PC-9 (cell line): Measurements from ENCODE around the gene SBSN. TPM values are rescaled to one million over a fixed set of nuclear protein-coding genes. Genes with fewer than 3 reads are reported as not detected.

Experiments
- BruUV-seq: library from RNA; stranded (reverse); fragments of 400-500 nt; replicated peaks from 2 replicates; lab custom pipeline; 2021; lab: Mats Ljungman, UMichigan
- CTCF ChIA-PET: fragments of 300-600 bp; sonication (Branson Sonifier 250); formaldehyde crosslinking; loops from one replicate; lab custom pipeline; 2022; ENCODE audit warnings: antibody characterized with exemption; lab: Charles Lee
- POLR2A ChIA-PET: fragments of 300-600 bp; sonication (Branson Sonifier 250); formaldehyde crosslinking; loops from one replicate; lab custom pipeline; 2022; ENCODE audit warnings: antibody characterized with exemption; ENCODE audit not compliant: unreplicated experiment; lab: Charles Lee
- DNase-seq, 2 experiments: peaks; one replicate each; pipeline versions ENCODE4 v3.0.0 to v3.0.0-alpha.2; 2015 to 2022; ENCODE audit warnings: mixed read lengths in 1 of 2
- H2AFZ ChIP-seq: fragments of 200-600 bp; sonication (generic); 2 replicates; pipeline ENCODE4 v1.8.1; 2017; ENCODE audit warnings: antibody characterized with exemption
- H3F3A ChIP-seq: fragments of 200-600 bp; sonication (generic); 2 replicates; pipeline ENCODE4 v1.8.1; 2017; ENCODE audit warnings: antibody characterized with exemption, mild to moderate bottlenecking, low read depth; ENCODE audit not compliant: insufficient read depth
- H3K27ac ChIP-seq: fragments of 200-600 bp; sonication (generic); 2 replicates; pipeline ENCODE4 v1.6.1; 2016; ENCODE audit warnings: mixed run types
- H3K27me3 ChIP-seq: fragments of 200-600 bp; sonication (generic); 2 replicates; pipeline ENCODE4 v1.6.1; 2016; ENCODE audit warnings: low read depth, mixed run types; ENCODE audit not compliant: insufficient read depth
- H3K36me3 ChIP-seq: fragments of 200-600 bp; sonication (generic); 2 replicates; pipeline ENCODE4 v1.6.1; 2016; ENCODE audit warnings: low read depth, mixed run types
- H3K4me1 ChIP-seq: fragments of 200-600 bp; sonication (generic); replicated peaks from 2 replicates; pipeline ENCODE4 v1.6.1; 2016; ENCODE audit warnings: mixed run types; ENCODE audit not compliant: insufficient read depth
- H3K4me2 ChIP-seq: fragments of 200-600 bp; sonication (generic); 2 replicates; pipeline ENCODE4 v1.6.1; 2017; ENCODE audit warnings: mixed run types
- H3K4me3 ChIP-seq: fragments of 200-600 bp; sonication (generic); 2 replicates; pipeline ENCODE4 v1.6.1; 2016; ENCODE audit warnings: mixed run types
- H3K79me2 ChIP-seq: fragments of 200-600 bp; sonication (generic); 2 replicates; pipeline ENCODE4 v1.6.1; 2017; ENCODE audit warnings: low read depth, mixed run types
- H3K9me2 ChIP-seq: fragments of 200-600 bp; sonication (generic); 2 replicates; pipeline ENCODE4 v1.8.1; 2017; ENCODE audit warnings: mild to moderate bottlenecking; ENCODE audit not compliant: insufficient read depth
- H3K9me3 ChIP-seq: fragments of 200-600 bp; sonication (generic); 2 replicates; pipeline ENCODE4 v1.8.1; 2016; ENCODE audit warnings: low read depth; ENCODE audit not compliant: insufficient read depth
- H4K20me1 ChIP-seq: fragments of 200-600 bp; sonication (generic); 2 replicates; pipeline ENCODE4 v1.8.1; 2017; ENCODE audit not compliant: insufficient read depth
- EZH2 ChIP-seq: fragments of 200-600 bp; sonication (generic); IDR thresholded peaks from 2 replicates; pipeline ENCODE4 v1.8.0; 2017; ENCODE audit warnings: antibody characterized with exemption, low read depth
- intact Hi-C: fragments of 100-400 bp; cut with micrococcal nuclease; formaldehyde crosslinking; loops from one replicate; pipeline ENCODE4 v1.10.0; 2022; ENCODE audit not compliant: unreplicated experiment
- total RNA-seq: library from RNA; stranded (reverse); gene quantifications from 2 replicates; pipeline ENCODE4 v1.2.3, GENCODE V29; 2021
- TF ChIP-seq, protein P1 (sequence below): fragments of 200-600 bp; sonication (generic); conservative IDR thresholded peaks from 2 replicates; pipeline ENCODE4 v1.6.1; 2017; ENCODE audit warnings: mixed run types, antibody characterized with exemption, mild to moderate bottlenecking, moderate library complexity

The SBSN gene
- total RNA-seq, 1 experiment from 2014 or later, result 0.76 TPM

DNA sequence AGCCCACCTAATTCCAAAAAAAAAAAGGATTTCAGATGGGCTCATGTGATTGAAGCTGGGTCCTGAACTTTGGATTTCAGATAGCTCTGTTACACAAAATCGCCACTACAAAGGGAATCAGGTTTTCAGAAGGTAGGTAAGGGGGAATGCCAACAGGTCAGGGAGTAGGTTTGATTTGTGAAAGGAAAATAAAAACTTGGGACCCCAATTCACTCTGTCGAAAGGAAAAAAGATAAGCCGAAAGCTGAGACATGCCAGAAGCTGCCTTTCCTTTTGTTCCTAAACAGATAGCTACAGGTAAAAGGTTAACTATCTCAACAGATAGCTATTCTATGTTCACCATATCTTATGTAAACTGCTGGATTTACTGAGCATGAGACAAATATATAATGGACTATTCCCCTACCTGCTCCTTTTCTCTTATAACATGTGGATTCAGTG lies 41.8 kb downstream of the SBSN start:
- H3K9me3 ChIP-seq, result no peaks in the 10 kb centered on the region
- intact Hi-C loops, result no loop called here
- no peaks in the 10 kb centered on the region for H3K79me2 ChIP-seq
- H3K27me3 ChIP-seq, result peaks cover 55% of the 10 kb centered on the region
- H3K4me3 ChIP-seq, result no peak overlapping the region
- BruUV-seq, result no TSS peak
- H3K27ac ChIP-seq, result no peak overlapping the region
- no peaks in the 10 kb centered on the region for H3F3A ChIP-seq
- ChIA-PET POLR2A (interaction anchor here (0.6 kb wide), 2 partner anchors 9 to 190 kb away, joined by 3 read pairs; no protein-coding TSS in a partner anchor), CTCF (no interaction called here)
- H3K36me3 ChIP-seq, result no peaks in the 10 kb centered on the region
- no peak for DNase-seq
- H3K4me2 ChIP-seq, result no peak overlapping the region
- H2AFZ ChIP-seq, result no peak overlapping the region
- H3K9me2 ChIP-seq, result no peaks in the 10 kb centered on the region
- no peaks in the 10 kb centered on the region for H3K4me1 ChIP-seq
- no peak for TF ChIP-seq EZH2
- no peaks in the 10 kb centered on the region for H4K20me1 ChIP-seq

DNA sequence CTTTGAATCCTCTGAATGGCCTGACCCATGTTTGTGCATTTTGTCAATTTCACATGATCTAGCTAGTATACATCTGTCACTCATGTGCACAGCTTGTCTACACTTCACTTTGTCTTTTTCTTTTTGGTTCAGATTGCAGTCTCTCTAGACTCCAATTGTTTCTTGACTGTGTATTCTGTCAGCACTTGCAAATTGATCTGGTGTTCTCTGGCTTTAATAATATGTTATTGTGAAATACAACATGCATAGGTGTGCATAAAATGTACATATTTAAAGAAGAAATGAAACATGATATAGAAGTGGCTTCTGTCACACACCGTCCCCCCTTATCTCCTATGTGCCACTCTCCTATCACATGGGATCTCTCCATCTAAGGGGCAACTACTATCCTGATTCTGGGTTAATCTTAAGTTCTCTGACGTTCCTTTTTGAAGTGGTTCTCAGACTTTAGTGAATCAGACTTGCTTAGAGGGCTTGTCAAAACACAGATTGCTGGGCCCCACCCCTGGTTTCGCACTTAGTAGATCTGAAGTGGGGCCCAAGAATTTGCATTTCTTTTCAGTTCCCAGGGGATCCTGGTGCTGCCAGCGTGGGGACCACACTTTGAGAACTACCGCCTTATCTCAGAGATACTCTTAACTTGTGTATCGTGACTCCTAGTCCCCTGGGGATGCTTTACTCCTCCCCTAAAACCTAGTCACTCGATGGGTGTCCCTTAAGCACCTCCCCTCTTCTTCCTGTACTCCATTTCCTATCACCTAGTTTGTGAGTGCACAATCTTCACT lies 43.7 kb downstream of the SBSN start:
- no peaks in the 10 kb centered on the region for H3K9me2 ChIP-seq
- H3K4me2 ChIP-seq, result no peak overlapping the region
- H3K4me1 ChIP-seq, result no peaks in the 10 kb centered on the region
- no peaks in the 10 kb centered on the region for H4K20me1 ChIP-seq
- no peak overlapping the region for H3K27ac ChIP-seq
- intact Hi-C loops, result no loop called here
- no peaks in the 10 kb centered on the region for H3K9me3 ChIP-seq
- no peak overlapping the region for H2AFZ ChIP-seq
- H3F3A ChIP-seq, result no peaks in the 10 kb centered on the region
- DNase-seq, result no peak
- H3K36me3 ChIP-seq, result no peaks in the 10 kb centered on the region
- ChIA-PET CTCF (interaction anchor here (0.6 kb wide), 1 partner anchor 646 kb away, joined by 4 read pairs; no protein-coding TSS in a partner anchor), POLR2A (no interaction called here)
- no peak for TF ChIP-seq EZH2
- TF ChIP-seq, protein P1, sequence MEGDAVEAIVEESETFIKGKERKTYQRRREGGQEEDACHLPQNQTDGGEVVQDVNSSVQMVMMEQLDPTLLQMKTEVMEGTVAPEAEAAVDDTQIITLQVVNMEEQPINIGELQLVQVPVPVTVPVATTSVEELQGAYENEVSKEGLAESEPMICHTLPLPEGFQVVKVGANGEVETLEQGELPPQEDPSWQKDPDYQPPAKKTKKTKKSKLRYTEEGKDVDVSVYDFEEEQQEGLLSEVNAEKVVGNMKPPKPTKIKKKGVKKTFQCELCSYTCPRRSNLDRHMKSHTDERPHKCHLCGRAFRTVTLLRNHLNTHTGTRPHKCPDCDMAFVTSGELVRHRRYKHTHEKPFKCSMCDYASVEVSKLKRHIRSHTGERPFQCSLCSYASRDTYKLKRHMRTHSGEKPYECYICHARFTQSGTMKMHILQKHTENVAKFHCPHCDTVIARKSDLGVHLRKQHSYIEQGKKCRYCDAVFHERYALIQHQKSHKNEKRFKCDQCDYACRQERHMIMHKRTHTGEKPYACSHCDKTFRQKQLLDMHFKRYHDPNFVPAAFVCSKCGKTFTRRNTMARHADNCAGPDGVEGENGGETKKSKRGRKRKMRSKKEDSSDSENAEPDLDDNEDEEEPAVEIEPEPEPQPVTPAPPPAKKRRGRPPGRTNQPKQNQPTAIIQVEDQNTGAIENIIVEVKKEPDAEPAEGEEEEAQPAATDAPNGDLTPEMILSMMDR, result no peak
- H3K4me3 ChIP-seq, result no peak overlapping the region
- H3K79me2 ChIP-seq, result no peaks in the 10 kb centered on the region
- BruUV-seq, result no TSS peak
- H3K27me3 ChIP-seq, result peaks cover 37% of the 10 kb centered on the region

DNA sequence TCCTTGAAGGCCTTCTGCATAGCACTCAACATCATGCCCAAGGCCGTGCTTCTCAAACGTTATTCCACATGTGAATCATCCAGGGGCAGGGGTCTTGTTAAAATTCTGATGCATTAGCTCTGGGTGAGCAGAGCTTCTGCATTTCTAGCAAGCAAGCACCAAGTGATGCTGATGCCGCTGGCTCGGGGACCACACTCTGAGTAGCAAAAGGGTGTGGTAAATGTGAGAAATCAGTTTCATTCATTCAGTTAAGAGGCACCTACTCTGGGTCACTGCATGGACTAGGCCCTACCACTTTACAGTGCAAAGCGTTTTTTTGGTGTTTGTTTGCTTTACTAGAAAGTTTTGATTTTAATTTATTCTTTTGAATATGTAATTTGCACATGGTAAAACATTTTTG lies 45.0 kb downstream of the SBSN start:
- Histone ChIP-seq H4K20me1 (no peaks in the 10 kb centered on the region), H3K4me3 (no peak overlapping the region), H3K4me1 (no peaks in the 10 kb centered on the region), H3K36me3 (no peaks in the 10 kb centered on the region), H3F3A (no peaks in the 10 kb centered on the region), H3K4me2 (no peak overlapping the region), H3K9me3 (no peaks in the 10 kb centered on the region), H3K27ac (no peak overlapping the region), H2AFZ (no peak overlapping the region), H3K79me2 (no peaks in the 10 kb centered on the region), H3K9me2 (no peaks in the 10 kb centered on the region), H3K27me3 (peaks cover 23% of the 10 kb centered on the region)
- intact Hi-C loops, result no loop called here
- CTCF ChIA-PET, result no interaction called here
- POLR2A ChIA-PET, result no interaction called here
- no TSS peak for BruUV-seq
- DNase-seq, result no peak
- TF ChIP-seq, protein P1, result no peak
- TF ChIP-seq EZH2, result no peak
